Effector CD8-positive, alpha-beta T cell (primary cell): ENCODE data around the gene SWT1.
"Not testable (repeated sequence)": the region's sequence is repeated elsewhere in the genome, so short reads cannot be mapped to it uniquely, and the experiment has no call there.

ENCODE experiments used
- DNase-seq: peaks from one replicate; lab custom pipeline; 2025; lab: John Stamatoyannopoulos, UW

The SWT1 gene

DNA sequence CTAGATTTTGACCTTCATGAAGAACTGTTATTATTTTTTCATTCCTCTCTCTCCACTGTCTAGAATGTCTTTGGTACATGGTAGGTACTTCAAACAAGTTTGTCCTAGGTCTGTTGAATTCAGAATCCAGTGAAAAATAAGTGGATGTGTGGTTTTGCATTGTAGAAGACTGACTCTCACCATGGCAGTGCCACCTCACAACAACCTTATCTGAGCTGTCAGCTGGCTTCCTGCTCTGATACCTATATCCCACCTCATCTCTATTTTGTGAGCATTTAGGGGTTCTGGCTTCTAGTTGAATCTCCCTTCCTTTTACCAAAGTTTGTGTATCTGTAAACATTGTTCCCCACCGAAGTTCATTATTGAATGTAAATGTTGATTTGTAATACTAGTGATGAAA, 9.1 kb downstream of the SWT1 start:
- no peak for DNase-seq

GRCh38 chr1:185170291-185170848, 13.4 kb downstream of the SWT1 start:
- DNase-seq = peak; percentile 3

DNA sequence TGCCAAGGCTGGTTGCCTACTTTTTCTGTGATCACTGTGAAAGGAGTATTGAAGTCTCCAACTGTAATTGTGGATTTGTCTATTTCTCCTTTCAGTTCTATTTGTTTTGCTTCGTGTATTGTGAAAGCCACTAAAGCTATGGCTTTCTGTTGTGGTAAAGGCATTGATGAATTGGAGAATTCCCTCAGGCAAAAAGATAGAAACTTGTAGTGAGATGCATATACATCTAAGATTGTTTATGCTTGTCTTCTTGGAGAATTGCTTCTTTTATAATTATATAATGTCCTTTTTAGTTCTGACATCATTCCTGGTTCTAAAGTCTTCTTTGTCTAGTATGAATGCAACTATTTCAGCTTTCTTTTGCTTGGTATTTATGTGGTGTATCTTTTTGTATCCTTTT, 36.8 kb downstream of the SWT1 start:
- no peak for DNase-seq

GRCh38 chr1:185198712-185199111, 41.7 kb downstream of the SWT1 start:
- not testable (repeated sequence) for DNase-seq

- no peak for DNase-seq
Measured at GRCh38 chr1:185200889-185201288, 43.9 kb downstream of the SWT1 start.

DNA sequence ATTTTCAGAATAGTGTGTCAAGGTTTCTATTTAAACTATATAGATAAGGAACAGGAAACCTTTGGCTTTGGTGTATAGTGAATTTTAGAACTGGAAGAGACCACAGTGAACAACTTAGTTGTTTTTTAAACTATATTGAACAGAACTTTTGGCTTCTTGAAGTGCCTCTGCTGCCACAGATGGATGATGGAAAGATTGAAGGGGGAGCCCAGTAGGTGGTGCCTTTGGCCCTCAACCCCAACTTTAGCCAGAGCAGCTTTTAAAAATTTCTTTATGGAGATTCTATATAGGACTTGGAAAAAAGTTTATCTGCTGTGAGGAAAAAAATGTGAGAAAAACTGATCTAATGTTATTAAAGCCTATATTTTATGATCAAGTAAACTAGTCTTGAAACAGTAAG, 50.2 kb downstream of the SWT1 start:
- DNase-seq = no peak

GRCh38 chr1:185207980-185208602, 51.1 kb downstream of the SWT1 start:
- DNase-seq = no peak

GRCh38 chr1:185208626-185209180, 51.7 kb downstream of the SWT1 start:
- no peak for DNase-seq

DNA sequence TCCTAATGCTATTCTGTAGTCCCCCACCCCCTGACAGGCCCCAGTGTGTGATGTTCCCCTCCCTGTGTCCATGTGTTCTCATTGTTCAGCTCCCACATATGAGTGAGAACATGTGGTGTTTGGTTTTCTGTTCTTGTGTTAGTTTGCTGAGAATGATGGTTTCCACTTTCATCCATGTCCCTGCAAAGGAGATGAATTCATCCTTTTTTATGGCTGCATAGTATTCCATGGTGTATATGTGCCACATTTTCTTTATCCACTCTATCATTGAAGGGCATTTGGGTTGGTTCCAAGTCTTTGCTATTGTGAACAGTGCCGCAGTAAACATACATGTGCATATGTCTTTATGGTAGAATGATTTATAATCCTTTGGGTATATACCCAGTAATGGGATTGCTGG, 52.4 kb downstream of the SWT1 start:
- not testable (repeated sequence) for DNase-seq

DNA sequence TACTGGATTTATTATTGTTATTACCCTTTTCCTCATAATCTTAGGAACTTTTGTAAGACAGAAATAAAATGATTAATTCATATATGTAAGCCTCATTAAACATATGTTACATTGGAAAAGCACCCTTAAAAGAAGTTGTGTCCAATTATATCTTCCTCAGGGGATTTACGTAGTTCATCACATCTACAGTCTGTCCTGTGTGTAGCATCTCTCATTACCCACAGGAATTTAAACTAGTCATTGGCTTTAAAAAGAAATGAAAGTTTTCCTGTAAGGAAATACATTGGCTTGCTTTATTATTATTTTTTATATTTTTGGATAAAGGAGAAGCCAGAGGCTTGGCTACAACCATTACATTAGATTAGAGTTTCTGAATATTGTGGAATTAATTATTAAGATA, 56.1 kb downstream of the SWT1 start:
- no peak for DNase-seq

DNA sequence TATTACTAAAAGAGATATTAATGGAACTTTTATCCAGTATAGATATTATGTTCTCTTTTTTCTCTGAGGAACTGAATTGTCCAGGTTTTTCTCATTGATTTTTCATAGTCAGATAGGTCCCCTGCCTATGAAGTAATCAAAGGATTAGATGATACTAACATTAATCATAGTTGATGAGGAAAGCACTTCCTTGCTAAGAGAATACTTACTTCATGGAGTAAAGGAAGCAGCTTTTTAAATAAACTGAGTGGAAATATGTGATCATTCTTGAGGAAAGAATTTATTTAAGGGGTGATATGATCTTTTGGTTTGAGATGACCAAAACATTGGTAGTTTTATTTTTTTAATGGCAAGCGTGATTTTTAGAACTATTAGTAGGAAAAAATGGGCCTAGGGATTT, 58.9 kb downstream of the SWT1 start:
- no peak for DNase-seq

- DNase-seq = no peak
Measured at GRCh38 chr1:185224132-185224531, 67.2 kb downstream of the SWT1 start.

DNA sequence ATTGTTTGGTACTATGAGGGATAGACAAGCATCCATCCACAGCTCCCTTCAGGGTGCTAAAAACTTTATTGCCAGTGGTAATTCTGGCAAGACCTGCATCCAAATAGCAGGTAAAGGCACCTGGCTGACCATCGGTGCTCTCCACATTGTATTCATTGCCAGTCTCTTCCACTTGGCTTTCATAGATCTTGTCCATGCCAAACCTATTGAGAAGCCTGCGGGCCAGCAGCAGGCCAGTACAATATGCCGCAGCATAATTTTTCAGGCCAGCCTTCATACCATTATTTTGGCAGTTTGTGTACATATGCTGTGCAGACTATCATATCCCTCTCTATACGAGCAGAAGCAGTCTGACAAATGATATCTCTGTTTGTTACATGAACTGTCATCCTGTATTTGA, 70.2 kb downstream of the SWT1 start:
- DNase-seq = no peak

DNA sequence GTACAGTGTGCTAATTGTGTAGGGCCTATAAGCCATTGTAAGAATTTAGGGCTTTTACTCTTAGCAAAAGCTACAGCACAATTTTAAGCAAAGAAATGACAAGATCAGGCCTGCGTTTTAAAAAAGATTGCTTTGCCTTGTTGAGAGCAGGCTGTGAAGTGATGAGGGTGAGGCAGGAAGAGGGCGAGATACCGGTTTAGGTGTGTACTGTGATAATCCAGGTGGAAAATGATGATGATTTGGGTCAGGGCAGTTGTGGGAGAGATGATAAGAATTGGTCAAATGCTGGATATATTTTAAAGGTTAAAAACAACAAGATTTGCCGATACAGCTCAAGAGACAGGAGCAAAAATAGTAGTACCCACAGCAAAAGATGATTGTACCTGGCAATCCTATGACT, 72.0 kb downstream of the SWT1 start:
- DNase-seq = no peak

- DNase-seq = no peak
Measured at GRCh38 chr1:185229981-185230380, 73.0 kb downstream of the SWT1 start.

GRCh38 chr1:185232874-185233273, 75.9 kb downstream of the SWT1 start:
- no peak for DNase-seq

- not testable (repeated sequence) for DNase-seq
Measured at GRCh38 chr1:185234183-185234582, 77.2 kb downstream of the SWT1 start.

DNA sequence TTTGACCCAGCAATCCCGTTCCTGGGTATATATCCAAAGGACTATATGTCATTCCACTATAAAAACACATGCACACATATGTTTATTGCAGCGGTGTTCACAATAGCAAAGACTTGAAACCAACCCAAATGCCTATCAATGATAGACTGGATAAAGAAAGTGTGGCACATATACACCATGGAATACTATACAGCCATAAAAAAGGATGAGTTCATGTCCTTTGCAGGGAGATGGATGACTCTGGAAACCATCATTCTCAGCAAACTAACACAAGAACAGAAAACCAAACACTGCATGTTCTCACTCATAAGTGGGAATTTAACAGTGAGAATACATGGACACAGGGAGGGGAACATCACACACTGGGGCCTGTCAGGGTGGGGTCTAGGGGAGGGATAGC, 80.2 kb downstream of the SWT1 start:
- DNase-seq = not testable (repeated sequence)

DNA sequence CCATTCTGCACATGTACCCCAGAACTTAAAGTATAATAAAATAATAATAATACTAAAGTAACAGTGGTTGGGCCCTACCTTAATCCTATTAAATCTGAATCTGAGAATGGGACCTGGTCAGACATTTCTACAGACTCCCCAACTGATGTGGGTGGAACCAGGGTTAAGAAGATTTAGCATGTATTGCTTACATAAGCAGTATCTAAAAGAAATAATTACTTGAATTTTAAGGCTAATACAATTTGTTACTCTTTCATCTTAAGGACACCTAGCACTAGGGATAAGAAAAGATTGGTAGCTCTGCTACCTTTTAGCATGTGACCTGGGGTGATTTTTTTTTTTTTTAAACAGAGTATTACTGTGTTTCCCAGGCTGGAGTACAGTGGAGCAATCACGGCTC, 80.7 kb downstream of the SWT1 start:
- no peak for DNase-seq

DNA sequence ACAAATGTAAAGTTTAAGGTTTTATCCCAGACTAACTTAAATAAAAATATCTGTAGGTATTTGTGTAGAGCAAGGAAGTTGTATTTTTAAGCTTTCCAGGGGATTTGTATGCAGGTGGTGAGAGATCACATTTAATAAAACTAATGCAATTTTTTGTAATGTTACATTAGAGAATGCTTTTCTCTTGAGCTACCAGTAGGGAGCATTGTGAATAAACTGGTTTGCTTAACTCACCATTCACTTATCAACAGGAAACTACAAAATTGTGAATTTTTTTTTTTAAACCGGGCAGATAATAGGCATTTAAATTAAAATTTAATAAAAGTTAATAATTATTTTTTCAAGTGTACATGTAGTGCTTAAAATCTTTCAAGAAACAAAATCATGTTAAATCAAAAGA, 81.5 kb downstream of the SWT1 start:
- DNase-seq = no peak

- no peak for DNase-seq
Measured at GRCh38 chr1:185239861-185240260, 82.9 kb downstream of the SWT1 start.

DNA sequence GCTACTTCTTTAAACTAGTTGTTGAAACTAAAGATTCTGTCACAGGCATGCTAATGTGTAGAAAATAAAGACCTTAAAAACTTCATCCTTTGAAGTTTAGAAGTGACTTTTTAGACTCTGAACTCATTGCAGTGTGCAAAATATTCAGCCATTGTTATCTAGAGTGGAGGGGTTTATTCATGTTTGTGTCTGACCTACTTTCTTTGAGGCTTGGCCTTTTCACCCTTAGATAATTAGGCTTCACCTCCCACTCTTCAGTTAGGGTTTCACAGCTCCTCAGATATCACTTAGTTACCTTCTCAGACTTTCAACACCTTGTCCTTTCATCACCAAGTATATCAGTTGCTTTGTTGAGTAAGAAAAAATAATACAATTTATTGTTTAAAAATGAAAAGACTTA, 84.2 kb downstream of the SWT1 start:
- DNase-seq = no peak

GRCh38 chr1:185244015-185244747, 87.2 kb downstream of the SWT1 start:
- no peak for DNase-seq
